HG03442 (cell line): ENCODE data around the gene RNU5D-1.

Experiments
- ATAC-seq: cut with Tn5 transposase; IDR thresholded peaks from one replicate; pipeline ENCODE4 v1.9.1; 2021; ENCODE audit warnings: mild to moderate bottlenecking, moderate library complexity; ENCODE audit not compliant: unreplicated experiment

The RNU5D-1 gene

DNA sequence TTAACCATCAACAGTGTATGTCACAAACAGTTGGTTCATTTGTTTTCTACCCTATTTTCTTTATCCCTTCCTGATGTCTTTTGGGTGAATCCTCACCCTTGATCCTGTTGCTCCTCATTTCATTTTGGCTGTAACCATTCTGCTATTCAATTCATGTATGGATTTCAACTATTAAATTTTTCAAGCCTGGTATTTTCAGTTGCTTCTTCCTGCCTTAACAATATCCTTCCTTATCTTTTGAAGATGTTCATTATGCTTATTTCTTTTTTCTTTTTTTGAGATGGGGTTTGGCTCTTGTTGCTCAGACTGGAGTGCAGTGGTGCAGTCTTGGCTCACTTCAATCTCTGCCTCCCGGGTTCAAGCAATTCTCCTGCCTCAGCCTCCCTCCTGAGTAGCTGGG, 2.8 kb upstream of the RNU5D-1 start:
- no peak for ATAC-seq

DNA sequence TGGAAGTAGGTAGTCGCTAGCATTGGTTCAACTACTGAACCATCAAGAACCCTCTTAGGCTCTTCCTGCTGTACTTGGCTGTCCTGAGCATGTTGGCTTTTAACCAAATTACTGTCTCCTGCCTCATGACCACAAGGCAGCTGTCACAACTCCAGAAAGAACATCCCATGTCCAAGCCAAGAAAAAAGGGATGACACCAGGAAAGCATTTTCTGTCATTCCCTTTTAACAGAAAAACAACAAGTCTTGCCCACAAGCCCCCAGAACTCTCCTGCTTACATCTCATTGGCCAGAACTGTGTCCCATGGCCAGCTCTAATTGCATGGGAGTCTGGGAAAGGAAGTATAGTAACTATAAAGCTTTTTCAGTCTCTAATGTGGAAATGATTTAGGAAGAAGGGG, 2.4 kb upstream of the RNU5D-1 start:
- no peak for ATAC-seq

DNA sequence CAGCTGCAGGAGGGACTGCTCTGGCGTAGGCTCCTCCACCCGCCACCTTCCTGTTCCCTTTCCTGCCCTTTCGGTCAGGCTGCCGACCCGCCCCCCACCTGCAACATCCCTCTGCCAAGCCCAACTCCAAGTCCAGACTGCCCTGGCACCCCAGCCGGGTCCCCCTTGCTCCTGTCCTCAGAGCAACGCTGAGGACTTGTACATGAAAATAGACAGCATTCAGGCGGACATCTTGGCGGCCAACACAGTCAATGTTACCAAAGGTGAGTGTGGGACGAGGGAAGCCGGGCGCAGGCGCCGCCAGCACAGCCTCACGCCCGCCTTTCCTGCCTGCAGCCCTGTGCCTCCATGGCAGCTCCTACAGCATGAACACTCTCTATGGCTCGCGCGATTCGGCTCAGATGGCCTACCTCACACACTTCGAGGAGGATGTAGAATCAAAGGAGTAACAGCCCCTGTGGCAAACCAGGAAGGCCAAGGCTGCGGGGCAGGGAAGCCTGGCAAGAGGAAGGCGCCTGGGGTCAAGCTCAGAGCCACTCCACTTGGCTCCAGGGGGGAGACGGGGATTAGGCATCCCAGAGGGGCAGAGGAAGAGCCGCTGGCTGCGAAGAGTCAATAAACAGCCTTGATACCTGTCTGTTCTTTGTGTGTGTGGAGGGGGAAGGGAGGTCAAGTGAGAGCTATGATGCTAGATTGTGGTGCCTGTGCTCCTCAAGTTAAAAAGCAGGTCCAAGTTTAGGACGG, 5.8 kb downstream of the RNU5D-1 start:
- no peak for ATAC-seq

- no peak for ATAC-seq
These were observed 6.5 kb downstream of the RNU5D-1 start for GRCh38 chr1:44724296-44724954.

- no peak for ATAC-seq
These were observed 7.3 kb downstream of the RNU5D-1 start for GRCh38 chr1:44723496-44724295.

GRCh38 chr1:44723064-44723463, 7.9 kb downstream of the RNU5D-1 start:
- ATAC-seq: no peak

DNA sequence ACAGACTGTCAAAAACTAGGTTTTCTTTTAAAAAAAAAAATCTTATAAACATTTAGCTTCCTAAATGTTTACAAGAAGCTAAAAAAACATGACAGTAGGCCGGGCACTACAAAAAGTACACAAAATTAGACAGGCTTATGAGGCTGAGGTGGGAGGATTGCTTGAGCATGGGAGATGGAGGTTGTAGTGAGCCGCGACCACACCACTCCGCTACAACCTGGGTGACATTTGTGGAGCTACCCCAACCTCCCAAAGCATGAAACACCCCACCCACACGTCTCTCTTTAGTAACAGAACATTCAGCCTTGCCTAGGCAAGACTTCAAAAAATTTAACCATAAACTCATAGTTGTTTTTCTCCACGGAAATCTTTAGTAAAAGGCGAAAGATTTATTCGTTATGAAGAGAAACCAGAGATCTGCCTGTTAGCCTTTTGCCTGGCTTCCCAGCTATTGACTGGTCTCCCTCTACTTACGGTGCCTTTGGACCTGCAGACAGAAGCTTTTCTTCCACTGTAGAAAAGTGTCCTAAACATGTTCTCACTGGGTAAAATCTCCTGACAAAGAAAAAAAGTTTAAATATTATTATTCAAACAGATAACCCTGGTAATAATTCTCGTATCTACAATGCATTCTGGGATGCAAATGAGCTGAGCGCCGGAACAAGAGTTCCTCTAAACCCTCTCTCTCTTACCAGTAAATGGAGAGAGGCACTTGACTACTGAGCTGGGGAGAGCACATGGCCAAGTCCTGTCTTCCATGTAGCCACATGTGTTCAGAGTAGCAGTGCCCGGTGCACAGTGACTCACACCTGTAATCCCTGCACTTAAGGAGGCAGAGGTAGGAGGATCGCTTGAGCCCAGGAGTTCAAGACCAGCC, 9.2 kb downstream of the RNU5D-1 start:
- ATAC-seq: peak; percentile 74

- ATAC-seq: no peak
These were observed 10.7 kb downstream of the RNU5D-1 start for GRCh38 chr1:44720281-44720680.

DNA sequence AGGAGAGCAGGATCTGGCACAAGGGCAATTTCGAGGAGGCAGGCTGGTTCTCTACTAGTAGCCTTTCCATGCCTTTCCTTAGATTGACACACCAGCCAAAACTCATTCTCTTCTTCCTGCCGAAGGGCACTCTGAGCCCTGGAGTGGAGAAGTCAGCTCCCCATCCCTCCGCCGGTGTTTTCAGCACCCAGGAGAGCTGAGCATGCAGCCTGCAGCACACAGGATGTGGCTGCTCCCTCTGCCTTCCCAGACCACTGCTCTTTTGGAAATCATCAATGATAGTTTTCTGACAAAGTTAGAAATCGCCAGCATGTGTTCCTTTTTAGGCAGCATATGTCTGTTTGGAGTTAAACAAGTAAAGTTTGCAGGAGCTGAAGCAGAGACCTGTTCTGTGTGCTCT, 11.7 kb downstream of the RNU5D-1 start:
- ATAC-seq: no peak

- no peak for ATAC-seq
These were observed 12.9 kb downstream of the RNU5D-1 start for GRCh38 chr1:44718091-44718490.

GRCh38 chr1:44717653-44718052, 13.3 kb downstream of the RNU5D-1 start:
- ATAC-seq: no peak

- no peak for ATAC-seq
These were observed 13.8 kb downstream of the RNU5D-1 start for GRCh38 chr1:44717156-44717555.

DNA sequence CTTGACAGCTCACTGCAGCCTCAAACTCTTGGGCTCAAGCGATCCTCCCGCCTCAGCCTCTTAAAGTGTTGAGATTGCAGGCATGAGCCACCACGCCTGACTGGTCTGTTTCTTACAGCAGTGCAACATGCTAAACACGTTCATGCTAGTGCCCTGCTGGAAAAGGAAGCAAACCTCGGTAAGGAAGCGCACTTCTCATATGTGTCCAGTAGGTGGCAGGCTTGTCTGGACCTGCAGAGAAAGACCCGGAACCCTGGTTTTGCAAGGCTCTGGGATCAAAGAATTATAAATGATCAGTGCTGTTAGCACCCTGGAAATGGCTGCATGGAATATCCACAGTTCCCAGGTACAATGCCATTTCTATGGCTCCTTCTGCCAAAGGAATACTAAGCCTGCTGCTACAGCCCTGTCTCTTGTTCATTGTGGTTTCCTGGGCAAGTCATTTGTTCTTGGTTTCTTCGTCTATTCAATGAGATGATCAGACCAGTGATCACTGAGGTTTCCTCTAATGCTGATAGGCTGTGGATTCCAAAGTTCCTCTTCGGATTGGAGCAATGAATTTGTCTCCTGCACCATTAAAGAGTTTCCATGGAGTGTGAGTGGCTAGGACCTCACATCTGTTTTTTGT, 15.9 kb downstream of the RNU5D-1 start:
- no peak for ATAC-seq

DNA sequence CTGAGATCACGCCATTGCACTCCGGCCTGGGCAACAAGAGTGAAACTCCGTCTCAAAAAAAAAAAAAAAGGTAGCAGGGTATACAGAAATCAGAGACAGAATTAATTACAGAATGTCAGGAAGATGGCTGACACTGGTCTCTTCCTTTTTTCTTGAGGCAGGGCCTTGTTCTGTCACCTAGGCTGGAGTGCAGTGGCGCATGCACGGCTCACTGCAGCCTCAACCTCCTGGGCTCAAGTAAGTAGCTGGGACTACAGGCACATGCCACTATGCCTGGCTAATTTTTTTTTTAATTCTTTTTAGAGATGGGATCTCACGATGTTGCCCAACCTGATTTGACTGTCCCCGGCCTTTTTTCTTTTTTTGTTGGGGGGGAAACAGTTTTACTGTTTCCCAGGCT, 16.4 kb downstream of the RNU5D-1 start:
- ATAC-seq: no peak

DNA sequence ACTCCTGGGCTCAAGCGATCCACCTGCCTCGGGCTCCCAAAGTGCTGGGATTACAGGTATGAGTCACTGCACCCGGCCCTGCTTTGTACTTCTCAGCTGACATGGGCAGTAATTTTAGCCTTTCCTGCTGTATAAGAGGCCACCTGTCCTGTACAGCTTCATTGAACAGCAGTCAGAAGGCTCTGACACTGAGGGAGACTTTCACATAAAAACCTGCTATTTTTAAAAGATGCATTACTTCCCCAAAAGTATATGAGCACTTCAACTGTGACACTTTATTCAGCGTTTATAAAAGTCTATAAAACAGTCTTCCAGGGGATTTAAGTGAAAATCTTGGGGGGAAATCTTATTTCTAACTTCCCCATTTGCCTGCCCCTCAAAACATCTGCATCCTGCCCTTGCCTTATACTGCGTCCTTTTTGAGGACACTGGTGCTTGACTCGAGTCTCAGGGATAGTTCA, 17.6 kb downstream of the RNU5D-1 start:
- ATAC-seq: no peak

DNA sequence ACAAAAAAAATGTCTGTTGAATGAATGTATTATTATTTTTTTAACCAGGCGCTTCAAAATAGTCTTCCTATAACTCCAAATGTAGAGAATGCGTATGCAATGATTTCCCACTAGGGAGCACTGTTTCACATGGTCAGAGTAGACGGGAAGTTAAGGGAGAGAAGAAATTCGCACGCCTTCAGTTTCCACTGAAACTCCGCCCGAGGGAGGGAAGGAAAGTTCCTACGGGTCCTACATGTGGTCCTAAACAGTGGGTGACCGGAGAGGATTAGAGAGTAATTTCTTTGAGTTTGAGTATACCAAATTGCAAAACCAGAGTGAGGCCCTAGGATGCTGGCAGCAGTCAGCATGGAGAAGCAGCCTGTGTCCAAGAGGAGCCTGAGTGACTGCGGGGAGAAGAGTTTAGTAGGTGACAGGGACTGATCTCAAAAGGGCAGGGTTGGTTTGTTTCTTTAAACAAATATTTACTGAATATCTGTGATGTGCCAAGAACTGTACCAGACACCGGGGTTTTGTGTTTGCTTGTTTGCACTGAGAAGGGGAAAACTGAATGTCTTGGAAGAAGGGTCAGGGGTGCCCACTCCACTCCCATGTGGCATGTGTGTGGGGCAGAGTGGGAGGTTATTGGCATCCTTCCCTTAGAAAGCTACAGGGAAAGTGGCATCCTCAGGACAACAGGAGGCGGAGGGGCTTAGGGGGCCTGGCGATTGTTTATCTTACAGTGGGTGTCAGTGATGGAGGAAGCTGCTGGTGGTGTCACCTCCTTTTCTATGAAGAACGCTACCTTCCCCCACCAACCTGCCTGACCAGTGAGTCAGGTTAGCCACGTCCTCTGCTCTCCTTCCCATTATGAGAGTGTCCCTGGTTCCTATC, 22.8 kb downstream of the RNU5D-1 start:
- ATAC-seq: no peak

GRCh38 chr1:44707112-44707881, 23.7 kb downstream of the RNU5D-1 start:
- ATAC-seq: no peak

GRCh38 chr1:44705938-44706337, 25.0 kb downstream of the RNU5D-1 start:
- ATAC-seq: no peak

DNA sequence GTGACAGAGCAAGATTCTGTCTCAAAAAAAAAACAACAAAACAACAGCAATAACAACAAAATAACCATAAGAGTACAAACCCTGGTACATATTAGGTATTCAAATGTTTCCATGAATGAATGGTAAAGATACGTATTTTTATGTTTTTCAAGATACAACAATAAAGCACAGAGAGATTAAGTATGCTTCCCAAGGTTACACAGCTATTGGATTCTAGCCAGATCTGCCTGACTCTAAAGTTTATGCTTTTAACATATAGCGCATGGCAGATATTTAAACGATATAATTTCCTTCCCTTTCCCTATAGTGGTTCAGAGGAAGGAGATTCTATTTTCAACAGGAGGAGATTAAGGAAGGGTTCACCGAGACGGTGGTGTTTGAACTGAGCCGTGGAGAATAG, 25.5 kb downstream of the RNU5D-1 start:
- no peak for ATAC-seq
